ENCODE data around the gene IGF2BP2.

- no peak for TF ChIP-seq EP300 (IDR thresholded peaks at IDR 0.05)
- no peak for TF ChIP-seq CTCF (IDR thresholded peaks at IDR 0.05)
- no peak for TF ChIP-seq POLR2AphosphoS5 (IDR thresholded peaks at IDR 0.05)
- TF ChIP-seq POLR2A (IDR thresholded peaks at IDR 0.05): no peak
Observed at GRCh38 chr3:185789891-185790830, 34.7 kb downstream of the IGF2BP2 start.
